SK-N-SH treated with all-trans-retinoic acid at 6 μM for 48 hours (cell line): Measurements from ENCODE around the gene M1AP.

Experiments
- ATAC-seq: fragments of 200-7000 bp; cut with Tn5 transposase; 3 replicates; pipeline ENCODE4 v1.9.1; 2020; ENCODE audit warnings: mild to moderate bottlenecking, moderate library complexity
- ARNTL ChIP-seq: fragments of 450-650 bp; formaldehyde crosslinking; IDR thresholded peaks from 2 replicates; pipeline ENCODE4 v1.5.0; 2020; ENCODE audit warnings: low read depth, mild to moderate bottlenecking, moderate library complexity, borderline replicate concordance
- CSDC2 ChIP-seq: fragments of 250-450 bp; sonication (Bioruptor Pico); IDR thresholded peaks from 2 replicates; pipeline ENCODE4 v1.5.0; 2020; ENCODE audit warnings: mild to moderate bottlenecking, moderate library complexity
- ESRRG ChIP-seq: fragments of 250-450 bp; sonication (Bioruptor Pico); IDR thresholded peaks from 2 replicates; pipeline ENCODE4 v1.6.1; 2021; ENCODE audit warnings: mild to moderate bottlenecking
- GLIS3 ChIP-seq: fragments of 250-450 bp; sonication (Bioruptor Pico); IDR thresholded peaks from 2 replicates; pipeline ENCODE4 v1.5.0; 2020; ENCODE audit warnings: mild to moderate bottlenecking, moderate library complexity
- ISL1 ChIP-seq: fragments of 250-450 bp; sonication (Bioruptor Pico); IDR thresholded peaks from 2 replicates; pipeline ENCODE4 v2.1.2; 2022; ENCODE audit warnings: mild to moderate bottlenecking, moderate library complexity
- OSR1 ChIP-seq: fragments of 250-450 bp; sonication (Bioruptor Pico); IDR thresholded peaks from 2 replicates; pipeline ENCODE4 v1.8.0; 2022; ENCODE audit warnings: moderate library complexity, mild to moderate bottlenecking, inconsistent platforms
- PPARA ChIP-seq: fragments of 250-450 bp; sonication (Bioruptor Pico); IDR thresholded peaks from 2 replicates; pipeline ENCODE4 v1.5.0; 2020; ENCODE audit warnings: mild to moderate bottlenecking, borderline replicate concordance
- RARB ChIP-seq: fragments of 250-450 bp; sonication (Bioruptor Pico); IDR thresholded peaks from 2 replicates; pipeline ENCODE4 v1.8.0; 2021; ENCODE audit warnings: mild to moderate bottlenecking, moderate library complexity
- SNAI2 ChIP-seq: fragments of 250-450 bp; sonication (Bioruptor Pico); IDR thresholded peaks from 2 replicates; pipeline ENCODE4 v1.5.0; 2020; ENCODE audit warnings: mild to moderate bottlenecking, moderate library complexity
- TCF4 ChIP-seq: fragments of 250-450 bp; sonication (Bioruptor Pico); IDR thresholded peaks from 2 replicates; pipeline ENCODE4 v1.8.0; 2021; ENCODE audit warnings: mild to moderate bottlenecking, moderate library complexity, borderline replicate concordance
- TOX ChIP-seq: fragments of 250-450 bp; sonication (Bioruptor Pico); IDR thresholded peaks from 2 replicates; pipeline ENCODE4 v1.8.0; 2021; ENCODE audit warnings: mild to moderate bottlenecking, moderate library complexity, borderline replicate concordance
- ZFP3 ChIP-seq: fragments of 250-450 bp; sonication (Bioruptor Pico); IDR thresholded peaks from 2 replicates; pipeline ENCODE4 v1.5.0; 2020; ENCODE audit warnings: mild to moderate bottlenecking, moderate library complexity
- ZFP30 ChIP-seq: fragments of 450-650 bp; formaldehyde crosslinking; IDR thresholded peaks from 2 replicates; pipeline ENCODE4 v1.5.0; 2022; ENCODE audit warnings: mild to moderate bottlenecking, moderate library complexity
- ZNF565 ChIP-seq: fragments of 450-650 bp; formaldehyde crosslinking; conservative IDR thresholded peaks from 2 replicates; pipeline ENCODE4 v1.5.0; 2020; ENCODE audit warnings: low read depth, mild to moderate bottlenecking, moderate library complexity
- ZNF70 ChIP-seq: fragments of 450-650 bp; formaldehyde crosslinking; IDR thresholded peaks from 2 replicates; pipeline ENCODE4 v1.5.0; 2020; ENCODE audit warnings: mild to moderate bottlenecking, moderate library complexity
- ZNF8 ChIP-seq: fragments of 450-650 bp; formaldehyde crosslinking; IDR thresholded peaks from 2 replicates; pipeline ENCODE4 v1.5.0; 2020; ENCODE audit warnings: mild to moderate bottlenecking, moderate library complexity
- TF ChIP-seq, protein P1 (sequence below): fragments of 250-450 bp; sonication (Bioruptor Pico); IDR thresholded peaks from 2 replicates; pipeline ENCODE4 v1.5.1; 2020; ENCODE audit warnings: low read depth, mild to moderate bottlenecking, moderate library complexity
- TF ChIP-seq, protein P2 (sequence below): fragments of 250-450 bp; sonication (Bioruptor Pico); IDR thresholded peaks from 2 replicates; pipeline ENCODE4 v1.8.0; 2021; ENCODE audit warnings: low read depth, mild to moderate bottlenecking, moderate library complexity, borderline replicate concordance
- TF ChIP-seq, protein P3 (sequence below): fragments of 250-450 bp; sonication (Bioruptor Pico); IDR thresholded peaks from 2 replicates; pipeline ENCODE4 v1.5.0; 2020; ENCODE audit warnings: mild to moderate bottlenecking, moderate library complexity
- TF ChIP-seq, protein P4 (sequence below): fragments of 250-450 bp; sonication (Bioruptor Pico); IDR thresholded peaks from 2 replicates; pipeline ENCODE4 v1.5.1; 2021; ENCODE audit warnings: mild to moderate bottlenecking, moderate library complexity
- TF ChIP-seq, protein P5 (sequence below): fragments of 250-450 bp; sonication (Bioruptor Pico); IDR thresholded peaks from 2 replicates; pipeline ENCODE4 v1.8.0; 2020; ENCODE audit warnings: mild to moderate bottlenecking, moderate library complexity, borderline replicate concordance

The M1AP gene

DNA sequence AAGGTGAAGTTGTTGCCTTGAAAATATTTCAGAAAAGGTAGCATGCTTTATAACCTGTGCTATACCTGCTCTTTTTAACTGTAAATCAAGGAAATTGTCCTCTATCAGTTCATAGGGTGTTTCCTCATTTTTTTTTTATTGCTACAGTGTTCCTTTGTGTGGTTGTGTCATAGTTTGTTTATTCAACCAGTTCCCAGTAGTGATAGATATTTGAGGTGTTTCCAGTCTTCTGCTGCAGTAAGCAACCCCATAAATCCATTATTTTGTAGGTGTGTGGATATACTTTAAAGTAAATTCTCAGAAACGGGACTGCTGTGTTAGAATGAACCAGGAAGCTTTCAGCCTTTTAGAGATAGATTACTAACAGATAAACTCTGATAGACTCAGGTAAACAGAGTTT, 45.5 kb upstream of the M1AP start:
- TF ChIP-seq ESRRG (no peak), ISL1 (CRISPR knock-in tag) (no peak), ZNF70 (CRISPR knock-in tag) (no peak), ZFP3 (CRISPR knock-in tag) (no peak), RARB (CRISPR knock-in tag) (no peak), PPARA (CRISPR knock-in tag) (no peak), GLIS3 (CRISPR knock-in tag) (no peak), ARNTL (CRISPR knock-in tag) (no peak), OSR1 (CRISPR knock-in tag) (no peak), CSDC2 (CRISPR knock-in tag) (no peak), ZFP30 (CRISPR knock-in tag) (no peak), ZNF8 (CRISPR knock-in tag) (no peak), TCF4 (CRISPR knock-in tag) (no peak), ZNF565 (CRISPR knock-in tag) (no peak), SNAI2 (CRISPR knock-in tag) (no peak)
- TF ChIP-seq, protein P1, sequence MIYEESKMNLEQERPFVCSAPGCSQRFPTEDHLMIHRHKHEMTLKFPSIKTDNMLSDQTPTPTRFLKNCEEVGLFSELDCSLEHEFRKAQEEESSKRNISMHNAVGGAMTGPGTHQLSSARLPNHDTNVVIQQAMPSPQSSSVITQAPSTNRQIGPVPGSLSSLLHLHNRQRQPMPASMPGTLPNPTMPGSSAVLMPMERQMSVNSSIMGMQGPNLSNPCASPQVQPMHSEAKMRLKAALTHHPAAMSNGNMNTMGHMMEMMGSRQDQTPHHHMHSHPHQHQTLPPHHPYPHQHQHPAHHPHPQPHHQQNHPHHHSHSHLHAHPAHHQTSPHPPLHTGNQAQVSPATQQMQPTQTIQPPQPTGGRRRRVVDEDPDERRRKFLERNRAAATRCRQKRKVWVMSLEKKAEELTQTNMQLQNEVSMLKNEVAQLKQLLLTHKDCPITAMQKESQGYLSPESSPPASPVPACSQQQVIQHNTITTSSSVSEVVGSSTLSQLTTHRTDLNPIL, result no peak
- TF ChIP-seq, protein P2, sequence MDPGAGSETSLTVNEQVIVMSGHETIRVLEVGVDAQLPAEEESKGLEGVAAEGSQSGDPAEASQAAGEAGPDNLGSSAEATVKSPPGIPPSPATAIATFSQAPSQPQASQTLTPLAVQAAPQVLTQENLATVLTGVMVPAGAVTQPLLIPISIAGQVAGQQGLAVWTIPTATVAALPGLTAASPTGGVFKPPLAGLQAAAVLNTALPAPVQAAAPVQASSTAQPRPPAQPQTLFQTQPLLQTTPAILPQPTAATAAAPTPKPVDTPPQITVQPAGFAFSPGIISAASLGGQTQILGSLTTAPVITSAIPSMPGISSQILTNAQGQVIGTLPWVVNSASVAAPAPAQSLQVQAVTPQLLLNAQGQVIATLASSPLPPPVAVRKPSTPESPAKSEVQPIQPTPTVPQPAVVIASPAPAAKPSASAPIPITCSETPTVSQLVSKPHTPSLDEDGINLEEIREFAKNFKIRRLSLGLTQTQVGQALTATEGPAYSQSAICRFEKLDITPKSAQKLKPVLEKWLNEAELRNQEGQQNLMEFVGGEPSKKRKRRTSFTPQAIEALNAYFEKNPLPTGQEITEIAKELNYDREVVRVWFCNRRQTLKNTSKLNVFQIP (CRISPR knock-in tag), result no peak
- TF ChIP-seq, protein P3, sequence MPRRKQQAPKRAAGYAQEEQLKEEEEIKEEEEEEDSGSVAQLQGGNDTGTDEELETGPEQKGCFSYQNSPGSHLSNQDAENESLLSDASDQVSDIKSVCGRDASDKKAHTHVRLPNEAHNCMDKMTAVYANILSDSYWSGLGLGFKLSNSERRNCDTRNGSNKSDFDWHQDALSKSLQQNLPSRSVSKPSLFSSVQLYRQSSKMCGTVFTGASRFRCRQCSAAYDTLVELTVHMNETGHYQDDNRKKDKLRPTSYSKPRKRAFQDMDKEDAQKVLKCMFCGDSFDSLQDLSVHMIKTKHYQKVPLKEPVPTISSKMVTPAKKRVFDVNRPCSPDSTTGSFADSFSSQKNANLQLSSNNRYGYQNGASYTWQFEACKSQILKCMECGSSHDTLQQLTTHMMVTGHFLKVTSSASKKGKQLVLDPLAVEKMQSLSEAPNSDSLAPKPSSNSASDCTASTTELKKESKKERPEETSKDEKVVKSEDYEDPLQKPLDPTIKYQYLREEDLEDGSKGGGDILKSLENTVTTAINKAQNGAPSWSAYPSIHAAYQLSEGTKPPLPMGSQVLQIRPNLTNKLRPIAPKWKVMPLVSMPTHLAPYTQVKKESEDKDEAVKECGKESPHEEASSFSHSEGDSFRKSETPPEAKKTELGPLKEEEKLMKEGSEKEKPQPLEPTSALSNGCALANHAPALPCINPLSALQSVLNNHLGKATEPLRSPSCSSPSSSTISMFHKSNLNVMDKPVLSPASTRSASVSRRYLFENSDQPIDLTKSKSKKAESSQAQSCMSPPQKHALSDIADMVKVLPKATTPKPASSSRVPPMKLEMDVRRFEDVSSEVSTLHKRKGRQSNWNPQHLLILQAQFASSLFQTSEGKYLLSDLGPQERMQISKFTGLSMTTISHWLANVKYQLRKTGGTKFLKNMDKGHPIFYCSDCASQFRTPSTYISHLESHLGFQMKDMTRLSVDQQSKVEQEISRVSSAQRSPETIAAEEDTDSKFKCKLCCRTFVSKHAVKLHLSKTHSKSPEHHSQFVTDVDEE (CRISPR knock-in tag), result no peak
- TF ChIP-seq, protein P4, sequence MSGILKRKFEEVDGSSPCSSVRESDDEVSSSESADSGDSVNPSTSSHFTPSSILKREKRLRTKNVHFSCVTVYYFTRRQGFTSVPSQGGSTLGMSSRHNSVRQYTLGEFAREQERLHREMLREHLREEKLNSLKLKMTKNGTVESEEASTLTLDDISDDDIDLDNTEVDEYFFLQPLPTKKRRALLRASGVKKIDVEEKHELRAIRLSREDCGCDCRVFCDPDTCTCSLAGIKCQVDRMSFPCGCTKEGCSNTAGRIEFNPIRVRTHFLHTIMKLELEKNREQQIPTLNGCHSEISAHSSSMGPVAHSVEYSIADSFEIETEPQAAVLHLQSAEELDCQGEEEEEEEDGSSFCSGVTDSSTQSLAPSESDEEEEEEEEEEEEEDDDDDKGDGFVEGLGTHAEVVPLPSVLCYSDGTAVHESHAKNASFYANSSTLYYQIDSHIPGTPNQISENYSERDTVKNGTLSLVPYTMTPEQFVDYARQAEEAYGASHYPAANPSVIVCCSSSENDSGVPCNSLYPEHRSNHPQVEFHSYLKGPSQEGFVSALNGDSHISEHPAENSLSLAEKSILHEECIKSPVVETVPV (CRISPR knock-in tag), result no peak
- ATAC-seq, result no peak

DNA sequence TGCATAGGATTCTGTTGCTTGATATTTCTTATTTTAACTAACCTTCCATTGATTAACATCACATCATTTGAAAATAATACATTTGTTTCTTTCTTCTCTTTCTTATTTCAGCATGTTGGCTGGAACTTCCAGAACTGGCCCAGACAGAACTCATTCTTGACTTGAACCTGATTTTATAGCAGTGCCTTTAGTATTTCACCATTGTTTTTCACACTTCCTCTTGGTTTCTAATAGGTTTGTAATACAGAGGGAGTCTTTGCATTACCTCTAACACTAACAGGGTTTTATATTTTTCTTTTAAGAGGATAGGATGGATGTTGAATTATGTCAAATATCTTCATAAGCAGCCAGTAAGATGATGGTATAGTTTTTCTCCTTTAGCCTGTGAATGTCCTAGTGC, 45.1 kb upstream of the M1AP start:
- TF ChIP-seq ESRRG, result no peak
- TF ChIP-seq ZNF8 (CRISPR knock-in tag), result no peak
- no peak for TF ChIP-seq TOX
- TF ChIP-seq, all 23 proteins: peak for 0
- no peak for ATAC-seq

DNA sequence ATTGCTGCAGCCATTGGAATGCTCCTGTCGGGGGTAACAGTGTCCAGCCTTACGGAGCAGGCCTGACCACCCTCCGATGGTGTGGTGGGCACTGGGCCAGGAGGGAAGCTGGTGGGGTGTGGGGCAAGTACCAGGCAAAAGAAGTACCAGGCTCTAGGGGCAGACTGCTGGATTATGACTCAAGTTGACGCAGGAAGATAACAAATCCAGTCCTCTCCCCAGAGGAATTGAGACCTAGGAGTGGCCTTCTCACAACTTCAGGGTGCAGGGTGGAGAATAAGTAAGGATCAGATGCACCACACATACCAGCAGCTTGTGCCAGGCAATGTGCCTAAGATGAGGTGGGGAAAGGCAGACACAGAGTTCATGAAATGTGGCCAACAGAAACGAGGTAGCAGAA, 43.8 kb upstream of the M1AP start:
- no peak for ATAC-seq
- TF ChIP-seq CSDC2 (CRISPR knock-in tag) (no peak), OSR1 (CRISPR knock-in tag) (no peak), ZNF8 (CRISPR knock-in tag) (no peak), ISL1 (CRISPR knock-in tag) (no peak), TCF4 (CRISPR knock-in tag) (no peak), GLIS3 (CRISPR knock-in tag) (no peak)
- TF ChIP-seq, protein P3 (CRISPR knock-in tag), result no peak
- TF ChIP-seq, protein P1, result no peak
- TF ChIP-seq, protein P2 (CRISPR knock-in tag), result no peak
- TF ChIP-seq, protein P5, sequence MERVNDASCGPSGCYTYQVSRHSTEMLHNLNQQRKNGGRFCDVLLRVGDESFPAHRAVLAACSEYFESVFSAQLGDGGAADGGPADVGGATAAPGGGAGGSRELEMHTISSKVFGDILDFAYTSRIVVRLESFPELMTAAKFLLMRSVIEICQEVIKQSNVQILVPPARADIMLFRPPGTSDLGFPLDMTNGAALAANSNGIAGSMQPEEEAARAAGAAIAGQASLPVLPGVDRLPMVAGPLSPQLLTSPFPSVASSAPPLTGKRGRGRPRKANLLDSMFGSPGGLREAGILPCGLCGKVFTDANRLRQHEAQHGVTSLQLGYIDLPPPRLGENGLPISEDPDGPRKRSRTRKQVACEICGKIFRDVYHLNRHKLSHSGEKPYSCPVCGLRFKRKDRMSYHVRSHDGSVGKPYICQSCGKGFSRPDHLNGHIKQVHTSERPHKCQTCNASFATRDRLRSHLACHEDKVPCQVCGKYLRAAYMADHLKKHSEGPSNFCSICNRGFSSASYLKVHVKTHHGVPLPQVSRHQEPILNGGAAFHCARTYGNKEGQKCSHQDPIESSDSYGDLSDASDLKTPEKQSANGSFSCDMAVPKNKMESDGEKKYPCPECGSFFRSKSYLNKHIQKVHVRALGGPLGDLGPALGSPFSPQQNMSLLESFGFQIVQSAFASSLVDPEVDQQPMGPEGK (CRISPR knock-in tag), result no peak
- TF ChIP-seq, all 23 proteins: peak for 0
